ENCODE measurements around the gene IL36B.

Gene IL36B

DNA sequence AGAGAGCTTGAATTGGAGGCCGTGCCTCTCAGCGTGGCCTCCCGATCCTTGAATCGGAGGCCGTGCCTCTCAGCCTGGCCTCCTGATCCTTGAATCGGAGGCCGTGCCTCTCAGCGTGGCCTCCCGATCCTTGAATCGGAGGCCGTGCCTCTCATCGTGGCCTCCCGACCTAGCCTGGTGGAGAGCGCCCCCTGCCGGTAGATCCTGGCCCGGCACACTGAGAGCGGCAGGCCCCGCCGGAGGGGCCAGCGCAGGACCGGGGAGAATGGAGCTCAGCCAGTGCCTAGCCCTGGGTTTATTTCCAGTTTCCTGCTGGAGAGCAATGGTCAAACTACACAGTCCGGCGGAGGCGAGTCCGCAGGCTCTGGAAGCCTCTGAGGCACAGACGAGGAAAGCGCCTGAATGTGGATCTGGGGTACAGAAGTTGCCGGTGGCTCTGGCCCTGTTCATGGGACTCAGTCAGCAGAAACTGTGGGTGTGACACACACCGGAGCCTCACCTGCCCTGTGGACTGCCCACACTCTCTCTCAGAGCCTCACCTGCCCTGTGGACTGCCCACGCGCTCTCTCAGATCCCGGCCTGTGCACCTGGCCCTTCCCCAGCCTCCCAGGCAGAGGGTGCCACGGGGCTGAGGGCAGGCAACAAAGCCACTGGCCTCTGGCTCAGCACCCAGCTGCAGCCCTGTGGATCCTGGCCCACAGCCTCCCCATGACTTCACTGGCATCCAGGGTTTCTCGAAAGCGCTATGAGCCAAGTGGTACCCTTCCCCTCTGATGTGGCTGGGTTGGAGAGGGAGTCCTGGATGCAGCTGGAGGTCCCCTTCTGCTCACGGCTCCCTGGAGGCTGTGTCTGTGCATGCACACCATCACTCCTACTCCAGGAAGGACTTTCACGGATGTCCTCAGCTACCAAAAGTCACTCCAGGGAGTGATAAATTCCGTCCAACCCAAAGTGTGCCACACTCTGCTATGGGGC is 1.5 kb downstream of the IL36B start:
- DNase-seq: no peak

- no peak for DNase-seq
Measured at GRCh38 chr2:113046465-113046864, 6.2 kb downstream of the IL36B start.

GRCh38 chr2:113041871-113042270 is 10.8 kb downstream of the IL36B start:
- DNase-seq: no peak

DNA sequence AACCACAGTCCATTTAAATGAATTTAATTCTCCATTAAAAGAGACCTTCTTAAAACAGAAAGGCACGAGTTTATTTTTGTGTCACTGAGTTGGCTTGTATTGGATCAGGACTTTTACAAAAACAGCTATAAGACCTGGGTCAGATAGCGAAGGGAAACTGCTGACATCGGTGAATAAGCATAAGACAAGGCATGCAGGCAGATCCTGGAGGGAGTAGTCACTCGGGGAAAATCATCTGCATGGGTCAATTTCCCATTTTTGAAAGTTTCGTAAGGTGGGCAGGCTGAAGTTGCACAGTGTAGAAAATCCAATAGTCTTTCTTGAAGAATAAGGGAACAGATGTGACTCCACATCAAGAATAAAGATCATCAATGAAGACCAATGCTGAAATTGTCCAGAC is 12.9 kb downstream of the IL36B start:
- DNase-seq: no peak

- no peak for DNase-seq
Measured at GRCh38 chr2:113039158-113039557, 13.5 kb downstream of the IL36B start.

DNA sequence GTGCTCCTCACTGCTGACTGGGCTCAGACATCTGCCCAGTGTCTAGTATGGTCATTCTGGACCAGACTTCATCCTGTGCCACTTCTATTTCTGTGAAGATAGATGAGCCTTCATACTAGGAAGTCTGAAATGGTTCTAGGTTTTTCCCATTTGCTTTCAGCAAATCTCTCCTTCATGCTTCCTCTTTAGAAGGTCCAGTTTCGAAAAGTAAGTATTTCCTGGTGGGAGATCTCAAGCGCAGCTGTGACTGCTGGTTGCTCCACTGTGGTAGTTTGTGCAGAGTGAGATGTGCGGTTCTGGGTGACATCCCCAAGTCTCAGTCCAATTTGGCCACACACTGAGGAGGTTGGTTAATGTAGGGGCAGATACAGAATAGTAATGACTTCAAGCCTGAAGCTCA is 14.4 kb downstream of the IL36B start:
- DNase-seq: no peak

DNA sequence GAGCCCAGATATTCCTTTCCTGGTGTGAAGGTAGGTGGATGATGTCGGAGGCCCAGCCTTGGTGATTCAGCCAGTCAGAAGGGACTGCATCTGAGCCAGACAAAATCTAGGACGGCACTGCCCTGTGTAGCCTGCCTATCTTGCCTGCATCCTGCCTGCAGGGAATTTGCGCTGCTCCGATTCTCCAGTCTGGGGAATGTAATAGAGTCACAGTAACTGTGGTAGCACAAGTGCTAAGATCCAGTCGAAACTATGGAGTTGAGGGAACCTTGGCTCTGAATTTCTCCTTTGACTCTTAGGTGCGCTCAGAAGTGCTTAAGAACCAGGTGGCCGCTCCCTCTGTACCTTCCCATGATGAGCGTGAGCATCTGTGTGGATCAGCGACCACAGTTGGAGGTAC is 15.9 kb downstream of the IL36B start:
- no peak for DNase-seq

DNA sequence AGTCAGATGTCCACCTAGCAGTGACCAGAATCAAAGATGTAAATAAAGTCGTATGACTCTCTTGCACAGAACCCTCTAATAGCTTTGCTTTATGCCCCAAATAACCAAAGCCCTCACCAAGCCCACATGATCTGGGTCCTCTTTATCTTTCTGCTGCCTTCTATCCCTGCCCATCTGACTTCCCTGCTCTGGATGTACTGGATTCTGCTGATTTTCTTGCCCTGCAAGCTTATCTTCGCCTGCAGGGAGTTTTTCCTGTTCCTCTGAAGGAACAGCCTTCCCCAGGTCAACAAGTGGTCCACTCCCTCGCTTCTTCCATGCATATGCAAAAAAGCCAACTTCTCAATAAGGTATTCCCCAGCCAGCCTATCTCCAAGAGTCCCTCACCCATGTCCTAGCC is 18.7 kb downstream of the IL36B start:
- no peak for DNase-seq

DNA sequence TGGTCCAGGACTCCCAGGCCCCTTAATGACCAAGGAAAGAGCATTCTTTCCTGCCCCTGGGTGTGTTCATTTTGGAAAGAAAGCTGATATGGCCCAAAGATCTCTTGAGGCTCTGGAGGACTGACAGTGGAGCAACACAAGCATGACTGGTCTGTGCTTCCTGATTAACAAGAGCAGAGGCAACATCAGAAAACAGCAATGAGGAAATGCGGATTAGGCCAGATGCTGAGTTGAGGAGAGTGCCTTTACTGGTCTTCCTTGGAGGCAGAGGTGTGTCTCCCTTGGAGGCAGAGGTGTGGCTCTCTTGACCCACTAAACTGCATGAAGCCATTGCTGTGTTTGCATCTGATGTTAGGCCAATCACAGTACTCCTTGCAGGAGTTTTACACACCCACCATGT is 19.9 kb downstream of the IL36B start:
- DNase-seq: no peak

DNA sequence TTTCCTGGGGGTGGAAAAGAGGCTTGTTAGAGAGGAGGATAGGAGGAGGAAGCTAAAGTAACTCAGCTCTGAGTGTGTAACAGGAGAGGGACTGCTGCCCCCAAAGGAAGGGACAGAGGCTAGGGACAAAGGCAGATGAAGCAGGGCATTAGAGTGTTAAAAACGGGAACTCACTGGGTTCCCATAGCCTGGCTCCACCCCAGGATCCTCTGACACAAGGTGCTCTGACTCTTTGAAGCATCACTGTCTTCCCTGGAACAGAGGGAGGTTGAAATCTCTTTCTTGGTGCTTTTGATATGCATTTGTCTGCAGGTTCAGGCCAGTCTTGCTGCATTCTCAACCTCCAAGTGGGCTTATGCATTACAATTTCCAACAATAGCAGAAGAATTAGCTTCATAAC is 24.6 kb downstream of the IL36B start:
- DNase-seq: no peak

DNA sequence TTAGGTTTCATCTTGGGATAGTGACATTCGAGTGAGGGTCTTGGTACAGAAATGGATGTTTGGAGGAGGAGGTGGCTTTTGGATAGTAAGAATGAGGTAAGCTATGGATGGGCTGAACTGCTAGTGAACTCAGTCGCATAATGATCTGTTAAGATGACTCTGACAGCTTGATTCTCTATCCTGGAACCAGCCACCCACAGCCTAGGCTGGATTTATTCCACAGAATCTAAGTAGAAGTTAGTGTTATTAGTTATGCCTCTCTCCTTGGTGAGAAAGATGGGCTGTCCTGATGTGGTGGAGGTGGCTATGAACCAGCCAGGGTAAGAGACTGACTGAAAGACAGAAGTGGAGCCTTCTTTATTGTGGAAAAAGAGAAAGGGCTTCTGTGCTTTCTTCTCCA is 25.0 kb downstream of the IL36B start:
- DNase-seq: no peak

DNA sequence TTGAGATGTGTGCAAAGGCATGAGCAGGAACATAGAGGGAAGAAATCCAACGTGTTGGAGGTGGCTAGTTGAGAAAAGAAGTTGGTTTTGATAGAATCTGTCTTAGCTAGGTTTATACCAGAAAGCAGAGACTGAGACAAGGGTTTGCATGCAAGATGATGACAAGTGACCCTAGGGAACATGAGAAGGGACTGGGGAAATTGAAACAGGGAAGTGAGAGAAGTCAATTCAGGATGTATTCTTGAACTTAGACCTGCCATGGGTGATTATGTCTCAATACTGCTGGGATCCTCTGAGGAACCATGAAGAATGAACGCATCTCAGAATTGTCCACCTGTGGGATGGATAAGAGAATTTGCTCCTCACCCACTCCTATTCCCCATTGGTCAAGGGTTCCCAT is 26.9 kb downstream of the IL36B start:
- DNase-seq: no peak

DNA sequence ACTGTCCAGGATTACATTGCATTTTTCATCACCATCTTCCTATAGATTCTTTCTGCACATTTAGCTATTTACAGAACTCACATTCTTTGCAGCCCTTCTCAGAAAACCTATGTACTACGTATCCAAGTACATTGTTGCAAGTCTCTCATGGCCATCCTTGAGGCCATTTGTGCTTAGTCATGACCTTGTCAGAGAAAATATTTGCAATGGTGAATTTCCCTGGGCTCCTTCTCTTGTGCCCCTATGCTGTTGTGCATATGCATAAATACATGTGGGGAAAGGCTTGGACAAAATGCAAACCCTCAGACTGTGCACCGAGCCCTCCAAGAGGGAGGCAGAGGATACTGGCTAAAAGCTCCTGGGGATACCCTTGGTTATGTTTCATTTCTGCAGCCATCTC is 27.9 kb downstream of the IL36B start:
- DNase-seq: no peak

DNA sequence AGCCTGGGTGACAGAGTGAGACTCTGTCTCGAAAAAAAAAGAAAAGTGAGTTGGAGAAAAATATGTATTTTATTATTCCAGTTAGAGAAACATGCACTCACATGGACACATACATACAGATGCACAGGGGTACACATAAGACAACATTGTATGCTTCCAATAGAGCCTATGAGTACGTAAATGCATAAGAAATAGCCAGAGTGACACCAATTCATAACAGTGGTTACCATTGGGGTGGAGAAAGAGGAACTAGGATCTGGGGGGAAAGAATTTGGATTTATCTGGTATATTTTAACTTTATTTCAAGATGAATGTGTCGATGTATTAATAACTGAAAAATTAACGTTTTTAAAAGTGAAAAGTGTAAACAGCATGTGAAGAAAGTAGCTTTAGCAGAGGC is 31.4 kb downstream of the IL36B start:
- no peak for DNase-seq

DNA sequence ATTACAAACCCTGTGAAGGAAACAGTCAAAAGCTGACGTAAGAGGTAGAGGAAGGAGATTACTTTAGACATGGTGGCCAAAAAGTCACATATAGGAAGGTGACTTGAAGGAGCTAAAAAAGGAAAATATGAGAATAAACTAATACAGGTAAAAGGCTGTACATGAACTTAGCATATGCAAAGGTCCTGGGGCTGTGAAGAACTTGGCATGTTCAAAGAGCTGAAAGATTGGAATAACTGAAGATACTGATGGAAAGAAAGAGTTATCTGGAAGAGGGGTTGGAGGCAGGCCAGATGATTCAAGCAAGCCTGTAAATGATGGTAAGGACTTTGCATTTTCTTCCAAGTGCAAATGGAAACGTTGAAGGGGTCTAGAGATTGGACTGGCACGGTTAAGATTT is 34.2 kb downstream of the IL36B start:
- no peak for DNase-seq

- DNase-seq: no peak
Measured at GRCh38 chr2:113015655-113016054, 37.0 kb downstream of the IL36B start.

- DNase-seq: no peak
Measured at GRCh38 chr2:113015042-113015441, 37.6 kb downstream of the IL36B start.

DNA sequence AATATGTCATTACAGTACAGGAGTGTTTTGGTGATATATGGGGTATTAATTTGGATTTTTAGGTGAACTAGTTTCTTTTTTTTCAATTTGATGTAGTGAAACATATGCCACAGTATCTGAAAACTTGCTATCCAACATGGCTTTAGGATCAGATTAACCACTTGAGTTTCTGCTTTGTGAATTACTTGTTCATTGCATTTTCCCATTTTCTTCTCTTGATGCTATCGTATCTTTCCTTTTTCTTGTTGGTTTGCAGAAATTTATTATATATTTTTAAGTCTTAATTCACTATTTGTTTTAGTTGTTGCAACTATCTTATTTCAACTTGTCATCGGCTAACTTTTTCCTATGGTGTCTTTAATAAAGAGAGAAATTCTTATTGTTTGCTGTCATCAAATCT is 38.6 kb downstream of the IL36B start:
- no peak for DNase-seq

DNA sequence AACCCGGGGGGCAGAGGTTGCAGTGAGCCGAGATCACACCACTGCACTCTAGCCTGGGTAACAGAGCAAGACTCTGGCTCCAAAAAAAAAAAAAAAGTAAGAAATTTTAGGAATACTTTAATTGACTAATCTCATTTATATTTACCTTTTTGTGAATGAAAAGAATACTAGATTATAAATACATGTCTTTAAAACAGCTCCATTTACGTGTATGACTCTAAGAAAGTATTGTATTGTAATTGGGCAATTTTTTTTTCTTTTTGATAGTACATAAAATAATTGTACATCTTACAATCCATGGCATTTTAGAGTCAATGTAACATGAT is 39.4 kb downstream of the IL36B start:
- no peak for DNase-seq

DNA sequence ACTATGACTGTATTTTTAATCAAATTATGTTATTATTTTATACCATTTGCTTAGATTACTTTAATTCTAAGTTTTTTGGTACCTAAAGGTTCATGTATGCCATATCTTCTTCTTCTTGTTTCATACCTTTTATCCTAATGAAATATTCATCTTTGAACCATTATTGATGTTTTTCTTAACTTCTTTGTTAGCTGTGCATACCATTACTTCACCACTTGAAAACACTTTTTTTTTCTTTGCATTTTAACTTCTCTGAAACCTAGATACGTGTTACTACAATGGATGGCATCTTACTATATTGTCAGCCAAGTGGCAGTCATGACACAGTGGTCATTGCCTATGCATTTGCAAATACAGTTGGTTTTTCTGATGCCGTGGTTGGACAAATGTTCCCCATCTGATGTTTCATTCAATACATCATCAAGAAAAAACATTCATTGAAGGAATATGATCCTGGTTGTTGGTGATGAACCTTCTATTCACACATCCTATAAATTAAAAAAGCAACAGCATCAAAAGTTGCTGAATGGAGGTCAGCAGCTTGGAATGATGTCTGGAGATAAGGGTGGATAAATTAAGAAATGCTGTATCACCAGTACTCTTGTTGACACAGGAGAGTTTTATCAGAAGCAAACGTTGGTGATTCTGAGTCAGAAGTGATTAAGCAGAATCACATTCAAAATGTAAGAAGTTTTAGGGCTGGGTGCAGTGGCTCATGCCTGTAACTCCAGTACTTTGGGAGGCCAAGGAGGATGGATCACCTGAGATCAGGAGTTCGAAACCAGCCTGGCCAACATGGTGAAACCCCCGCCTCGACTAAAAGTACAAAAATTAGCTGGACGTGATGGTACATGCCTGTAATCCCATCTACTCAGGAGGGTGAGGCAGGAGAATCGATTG is 40.0 kb downstream of the IL36B start:
- peak; percentile 26 for DNase-seq

- DNase-seq: no peak
Measured at GRCh38 chr2:113011108-113011507, 41.6 kb downstream of the IL36B start.

- peak; percentile 26 for DNase-seq
Measured at GRCh38 chr2:113010088-113010487, 42.6 kb downstream of the IL36B start.

DNA sequence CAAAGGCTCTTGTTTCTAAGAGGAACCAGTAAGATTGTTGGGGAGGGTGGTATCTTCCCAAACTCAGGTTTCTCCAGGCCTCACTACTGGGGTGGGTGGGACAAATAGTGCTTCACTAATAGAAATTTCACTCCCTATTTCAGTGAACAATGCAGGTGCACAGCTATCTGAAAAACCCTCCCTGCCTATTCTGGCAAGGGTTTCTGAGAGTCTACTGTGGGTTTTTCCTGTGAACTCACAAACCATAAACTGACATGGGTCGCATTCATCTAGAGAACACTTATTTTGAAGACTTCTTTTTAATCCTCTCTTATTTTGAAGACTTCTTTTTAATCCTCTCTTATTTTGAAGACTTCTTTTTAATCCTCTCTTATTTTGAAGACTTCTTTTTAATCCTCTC is 43.0 kb downstream of the IL36B start:
- DNase-seq: no peak

DNA sequence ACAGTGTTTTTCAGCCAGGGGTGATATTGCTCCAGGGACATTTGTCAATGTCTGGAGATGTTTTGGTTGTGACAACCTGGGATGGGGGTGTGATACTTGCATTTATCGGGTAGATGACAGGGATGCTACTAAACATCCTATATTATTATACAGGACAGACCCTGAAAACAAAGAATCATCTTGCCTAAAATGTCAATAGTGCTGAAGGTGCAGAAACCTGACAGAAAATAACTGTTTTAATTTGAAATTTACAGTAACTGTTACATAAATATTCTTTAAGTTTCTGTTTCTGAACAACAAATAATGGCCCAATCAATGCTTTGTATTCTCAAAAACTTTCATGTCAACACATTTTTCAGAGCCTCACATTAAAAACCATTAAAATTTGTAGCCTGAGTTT is 45.4 kb downstream of the IL36B start:
- no peak for DNase-seq
